Endothelial cell of umbilical vein (primary cell): ENCODE results near the gene TPM2. TPM values are rescaled to one million over a fixed set of nuclear protein-coding genes. Genes with fewer than 3 reads are reported as not detected.

Source experiments
- BruUV-seq: library from RNA; stranded (reverse); fragments of 400-500 nt; replicated peaks from 2 replicates; lab custom pipeline; 2021; lab: Mats Ljungman, UMichigan
- CTCF ChIA-PET: fragments of 300-600, 350-600 bp; sonication (Branson Sonifier 250); formaldehyde crosslinking; loops from one replicate; lab custom pipeline; 2021; ENCODE audit warnings: antibody characterized with exemption, inconsistent platforms; lab: Charles Lee
- POLR2A ChIA-PET: fragments of 300-600, 350-600 bp; sonication (Branson Sonifier 250); formaldehyde crosslinking; loops from one replicate; lab custom pipeline; 2021; ENCODE audit warnings: antibody characterized with exemption, inconsistent platforms; lab: Charles Lee
- DNase-seq: peaks from one replicate; pipeline ENCODE4 v3.0.0-alpha.2; 2011; ENCODE audit warnings: low read depth, low spot score
- FAIRE-seq: peaks from 2 replicates; lab custom pipeline; 2011; peaks lifted over from hg19 to GRCh38; lab: Jason Lieb, UNC
- H2AFZ ChIP-seq: 2 replicates; pipeline ENCODE4 v1.6.0; 2012; ENCODE audit warnings: low read depth, low read length, control low read depth, inconsistent platforms
- H3K27ac ChIP-seq: 2 replicates; pipeline ENCODE4 v1.5.1; 2011; ENCODE audit warnings: low read depth, mild to moderate bottlenecking, control low read depth, low read length, moderate library complexity; ENCODE audit not compliant: insufficient read depth
- H3K27me3 ChIP-seq, 2 experiments: 2 replicates each; pipeline versions ENCODE4 v1.6.0 to v1.6.1; 2011; ENCODE audit warnings: low read length in 2 of 2, mixed read lengths in 1 of 2; ENCODE audit not compliant: control insufficient read depth in 2 of 2, insufficient read depth in 2 of 2
- H3K36me3 ChIP-seq, 2 experiments: 2 replicates in 1 of 2; 3 replicates in 1 of 2; pipeline ENCODE4 v1.5.1; 2011; ENCODE audit warnings: low read length in 2 of 2, mild to moderate bottlenecking in 1 of 2, moderate library complexity in 1 of 2; ENCODE audit not compliant: control insufficient read depth in 2 of 2, insufficient read depth in 2 of 2; ENCODE audit errors: extremely low read depth in 1 of 2
- H3K4me1 ChIP-seq: 3 replicates; pipeline ENCODE4 v1.5.1; 2011; ENCODE audit warnings: mild to moderate bottlenecking, low read length; ENCODE audit not compliant: control insufficient read depth, insufficient read depth; ENCODE audit errors: extremely low read depth
- H3K4me2 ChIP-seq: 2 replicates; pipeline ENCODE4 v1.6.1; 2011; ENCODE audit warnings: low read length, control low read depth, mixed read lengths; ENCODE audit not compliant: insufficient read depth
- H3K4me3 ChIP-seq, 3 experiments: fragments of 200-600 bp in 1 of 3; sonication (generic), shearing (Covaris generic) in 1 of 3; replicated peaks in 1 of 3; 2 replicates each; pipeline ENCODE4 v1.5.1; 2011 to 2016; ENCODE audit warnings: control low read depth in 3 of 3, low read length in 3 of 3, mild to moderate bottlenecking in 2 of 3, inconsistent platforms in 1 of 3, low read depth in 1 of 3, moderate library complexity in 1 of 3; ENCODE audit not compliant: insufficient read depth in 1 of 3
- H3K79me2 ChIP-seq: 2 replicates; pipeline ENCODE4 v1.6.0; 2012; ENCODE audit warnings: low read length, inconsistent platforms; ENCODE audit not compliant: control insufficient read depth, insufficient read depth
- H3K9ac ChIP-seq: replicated peaks from 2 replicates; pipeline ENCODE3; 2011; ENCODE audit warnings: low read length, control low read depth; ENCODE audit not compliant: insufficient read depth; ENCODE audit errors: extremely low read depth
- H3K9me1 ChIP-seq: replicated peaks from 3 replicates; pipeline ENCODE4 v1.6.0; 2011; ENCODE audit warnings: mild to moderate bottlenecking, low read length; ENCODE audit not compliant: control insufficient read depth, insufficient read depth; ENCODE audit errors: extremely low read depth
- H3K9me3 ChIP-seq: replicated peaks from 2 replicates; pipeline ENCODE4 v1.5.1; 2012; ENCODE audit warnings: low read length, inconsistent platforms; ENCODE audit not compliant: control insufficient read depth, insufficient read depth
- H4K20me1 ChIP-seq: replicated peaks from 2 replicates; pipeline ENCODE3; 2011; ENCODE audit warnings: mild to moderate bottlenecking, low read length; ENCODE audit not compliant: control insufficient read depth, insufficient read depth; ENCODE audit errors: extremely low read depth
- EZH2 ChIP-seq: IDR thresholded peaks from 2 replicates; pipeline ENCODE4 v1.6.1; 2012; ENCODE audit warnings: borderline replicate concordance, low read depth, mild to moderate bottlenecking, moderate library complexity, low read length, inconsistent platforms; ENCODE audit not compliant: severe bottlenecking
- FOS ChIP-seq: IDR thresholded peaks from 2 replicates; pipeline ENCODE4 v1.6.1; 2011; ENCODE audit warnings: mild to moderate bottlenecking, low read length, moderate library complexity, borderline replicate concordance; ENCODE audit not compliant: insufficient read depth
- GATA2 ChIP-seq: IDR thresholded peaks from 2 replicates; pipeline ENCODE4 v1.7.0; 2011; ENCODE audit warnings: low read depth, mild to moderate bottlenecking, moderate library complexity, mixed read lengths, low read length; ENCODE audit not compliant: insufficient read length, insufficient read depth
- JUN ChIP-seq: IDR thresholded peaks from 2 replicates; pipeline ENCODE4 v1.6.1; 2011; ENCODE audit warnings: borderline replicate concordance, low read depth; ENCODE audit not compliant: insufficient read length, insufficient read depth
- MYC ChIP-seq: IDR thresholded peaks from one replicate; pipeline ENCODE4 v1.6.1; 2011; ENCODE audit warnings: mild to moderate bottlenecking, low read depth, low read length
- POLR2A ChIP-seq: IDR thresholded peaks from 2 replicates; pipeline ENCODE4 v1.6.1; 2012; ENCODE audit warnings: low read depth, mild to moderate bottlenecking, control low read depth, low read length
- POLR2AphosphoS5 ChIP-seq: IDR thresholded peaks from 2 replicates; pipeline ENCODE4 v1.6.1; 2012; ENCODE audit warnings: low read depth, mild to moderate bottlenecking, control low read depth, low read length, moderate library complexity; ENCODE audit not compliant: insufficient read depth
- dilution Hi-C: fragments of 300-500 bp; cut with MboI; formaldehyde crosslinking; loops from one replicate; pipeline ENCODE4 v1.15.0; 2019; ENCODE audit warnings: low sequenced_read_pairs; ENCODE audit not compliant: extremely low pct_ligation_motif_present
- intact Hi-C: fragments of 100-400 bp; cut with micrococcal nuclease; formaldehyde crosslinking; loops from one replicate; pipeline ENCODE4 v1.10.0; 2022
- polyA plus RNA-seq, 4 experiments: library from polyadenylated mRNA; depleted of rRNA in 3 of 4; stranded (reverse) in 3 of 4; unstranded in 1 of 4; fragments of >200 nt; gene quantifications; 2 replicates each; pipeline versions ENCODE4 v1.2.1 to v1.2.3, GENCODE V29; 2011 to 2012; ENCODE audit warnings: missing spikeins in 1 of 4
- total RNA-seq: library from RNA; stranded (reverse); gene quantifications from 2 replicates; pipeline ENCODE4 v1.2.3, GENCODE V29; 2021
- TF ChIP-seq, protein P1 (sequence below): IDR thresholded peaks from 2 replicates; pipeline ENCODE4 v1.6.1; 2011; ENCODE audit not compliant: insufficient read depth, insufficient read length
- TF ChIP-seq, protein P2 (sequence below), 2 donors: IDR thresholded peaks; 1 replicate in 1 of 2; 2 replicates in 1 of 2; pipeline ENCODE4 v1.5.1; 2011; ENCODE audit warnings: low read length in 2 of 2, mild to moderate bottlenecking in 2 of 2, moderate library complexity in 2 of 2, control low read depth in 1 of 2, inconsistent platforms in 1 of 2, low read depth in 1 of 2; ENCODE audit not compliant: insufficient read depth in 1 of 2; ENCODE audit errors: extremely low read depth in 1 of 2

The TPM2 gene
- total and polyA plus RNA-seq, 2 donors (not counting 3 experiments of a cell fraction or from before 2014, with no cell fraction given), result 144 to 279 TPM

DNA sequence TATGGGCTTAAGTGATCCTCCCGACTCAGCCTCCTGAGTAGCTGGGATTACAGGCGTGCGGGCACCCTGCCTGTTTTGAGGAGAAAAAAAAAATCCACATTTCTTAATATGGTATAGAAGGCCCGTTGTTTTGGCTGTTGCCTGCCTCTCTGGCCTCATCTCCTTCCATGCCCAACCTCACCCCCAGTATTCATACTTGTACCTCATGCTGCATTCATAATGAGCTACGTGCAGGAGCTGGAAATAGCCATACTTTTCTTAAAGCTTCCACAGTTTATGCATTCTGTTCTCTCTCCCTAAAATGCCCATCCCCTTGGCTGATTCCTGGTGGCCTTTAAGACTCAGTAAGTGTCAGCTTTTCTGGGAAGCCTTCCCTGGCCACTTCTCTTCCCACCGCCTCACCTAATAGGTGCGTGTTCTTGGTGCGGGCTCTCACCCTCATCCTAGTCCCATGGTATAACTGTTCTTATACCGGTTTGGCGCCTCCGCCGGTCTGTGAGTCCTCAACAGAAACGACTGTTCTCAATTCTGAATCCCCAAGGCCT is 2.1 kb upstream of the TPM2 start:
- H3K9ac ChIP-seq, result no peak overlapping the region
- intact Hi-C loops, result loop anchor here (2.0 kb wide), 1 partner anchor 41 kb away; the partner anchor contains the start of genes CREB3 and TLN1
- no peak for FAIRE-seq
- H3K4me3 ChIP-seq, result no peak overlapping the region
- POLR2A ChIA-PET, result interaction anchor here (1.4 kb wide), 1 partner anchor 21 kb away, joined by 3 read pairs; no protein-coding TSS in a partner anchor
- no TSS peak for BruUV-seq
- no peak overlapping the region for H2AFZ ChIP-seq
- H3K36me3 ChIP-seq, result peaks cover 6 to 8% of the 10 kb centered on the region in 2 experiments
- H3K4me2 ChIP-seq, result no peak overlapping the region
- no peak overlapping the region for H3K27ac ChIP-seq
- no peaks in the 10 kb centered on the region for H4K20me1 ChIP-seq
- H3K27me3 ChIP-seq, result no peaks in the 10 kb centered on the region
- no peaks in the 10 kb centered on the region for H3K9me1 ChIP-seq
- CTCF ChIA-PET, result interaction anchor here (3.3 to 13.5 kb wide), 2 partner anchors 31 to 36 kb away, joined by 16 to 227 read pairs; partner anchors contain the start of genes ARHGEF39, CCDC107 and RMRP
- H3K79me2 ChIP-seq, result peaks cover 30% of the 10 kb centered on the region
- TF ChIP-seq JUN, result no peak
- TF ChIP-seq POLR2AphosphoS5, result no peak
- no peak for TF ChIP-seq EZH2
- TF ChIP-seq FOS, result no peak
- TF ChIP-seq, protein P1, sequence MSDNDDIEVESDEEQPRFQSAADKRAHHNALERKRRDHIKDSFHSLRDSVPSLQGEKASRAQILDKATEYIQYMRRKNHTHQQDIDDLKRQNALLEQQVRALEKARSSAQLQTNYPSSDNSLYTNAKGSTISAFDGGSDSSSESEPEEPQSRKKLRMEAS, result no peak
- no peak for TF ChIP-seq GATA2
- TF ChIP-seq POLR2A, result no peak
- TF ChIP-seq, protein P2, sequence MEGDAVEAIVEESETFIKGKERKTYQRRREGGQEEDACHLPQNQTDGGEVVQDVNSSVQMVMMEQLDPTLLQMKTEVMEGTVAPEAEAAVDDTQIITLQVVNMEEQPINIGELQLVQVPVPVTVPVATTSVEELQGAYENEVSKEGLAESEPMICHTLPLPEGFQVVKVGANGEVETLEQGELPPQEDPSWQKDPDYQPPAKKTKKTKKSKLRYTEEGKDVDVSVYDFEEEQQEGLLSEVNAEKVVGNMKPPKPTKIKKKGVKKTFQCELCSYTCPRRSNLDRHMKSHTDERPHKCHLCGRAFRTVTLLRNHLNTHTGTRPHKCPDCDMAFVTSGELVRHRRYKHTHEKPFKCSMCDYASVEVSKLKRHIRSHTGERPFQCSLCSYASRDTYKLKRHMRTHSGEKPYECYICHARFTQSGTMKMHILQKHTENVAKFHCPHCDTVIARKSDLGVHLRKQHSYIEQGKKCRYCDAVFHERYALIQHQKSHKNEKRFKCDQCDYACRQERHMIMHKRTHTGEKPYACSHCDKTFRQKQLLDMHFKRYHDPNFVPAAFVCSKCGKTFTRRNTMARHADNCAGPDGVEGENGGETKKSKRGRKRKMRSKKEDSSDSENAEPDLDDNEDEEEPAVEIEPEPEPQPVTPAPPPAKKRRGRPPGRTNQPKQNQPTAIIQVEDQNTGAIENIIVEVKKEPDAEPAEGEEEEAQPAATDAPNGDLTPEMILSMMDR (IDR thresholded peaks at IDR 0.05; ENCODE audit: extremely low read depth in 1 of 2, insufficient read depth in 1 of 2, low read depth in 1 of 2, low read length in 2 of 2), result no peak
- TF ChIP-seq MYC, result no peak
- no peak for DNase-seq
- H3K9me3 ChIP-seq, result no peaks in the 10 kb centered on the region
- dilution Hi-C loops, result no loop called here
- peaks cover 26% of the 10 kb centered on the region for H3K4me1 ChIP-seq
